ENCODE measurements around the gene IGF2R.
A peak's percentile ranks its signal among the peaks of the same experiment; 100 is the strongest.
"Not testable (repeated sequence)": the region's sequence is repeated elsewhere in the genome, so short reads cannot be mapped to it uniquely, and the experiment has no call there.

Gene IGF2R

GRCh38 chr6:159955945-159956361, 12.9 kb upstream of the IGF2R start:
- DNase-seq = no peak

- DNase-seq = no peak
These were observed 11.7 kb upstream of the IGF2R start for GRCh38 chr6:159957071-159957673.

- DNase-seq = no peak
These were observed 9.5 kb upstream of the IGF2R start for GRCh38 chr6:159959165-159959975.

GRCh38 chr6:159959976-159960384, 8.9 kb upstream of the IGF2R start:
- DNase-seq = no peak

- DNase-seq = no peak
These were observed 8.4 kb upstream of the IGF2R start for GRCh38 chr6:159960485-159960884.

- no peak for DNase-seq
These were observed 7.4 kb upstream of the IGF2R start for GRCh38 chr6:159961528-159961927.

GRCh38 chr6:159963111-159963510, 5.8 kb upstream of the IGF2R start:
- DNase-seq = no peak

- no peak for DNase-seq
These were observed 4.8 kb upstream of the IGF2R start for GRCh38 chr6:159964046-159964445.

- DNase-seq = no peak
These were observed 2.5 kb upstream of the IGF2R start for GRCh38 chr6:159966339-159966738.

GRCh38 chr6:159966981-159967380, 1.9 kb upstream of the IGF2R start:
- DNase-seq = no peak

GRCh38 chr6:159967621-159968020, 1.3 kb upstream of the IGF2R start:
- DNase-seq = not testable (repeated sequence)

GRCh38 chr6:159969204-159969912, 476 bp downstream of the IGF2R start:
- DNase-seq = peak; percentile 73

- DNase-seq = no peak
These were observed 1.0 kb downstream of the IGF2R start for GRCh38 chr6:159969921-159970320.

- no peak for DNase-seq
These were observed 1.8 kb downstream of the IGF2R start for GRCh38 chr6:159970659-159971063.

- DNase-seq = no peak
These were observed 2.7 kb downstream of the IGF2R start for GRCh38 chr6:159971341-159972178.

GRCh38 chr6:159972506-159973268, 3.8 kb downstream of the IGF2R start:
- no peak for DNase-seq

GRCh38 chr6:159973406-159973805, 4.5 kb downstream of the IGF2R start:
- no peak for DNase-seq

GRCh38 chr6:159973951-159974350, 5.1 kb downstream of the IGF2R start:
- no peak for DNase-seq

- no peak for DNase-seq
These were observed 6.0 kb downstream of the IGF2R start for GRCh38 chr6:159974932-159975331.

- no peak for DNase-seq
These were observed 7.9 kb downstream of the IGF2R start for GRCh38 chr6:159976686-159977254.

- no peak for DNase-seq
These were observed 8.5 kb downstream of the IGF2R start for GRCh38 chr6:159977255-159977903.

Measured in activated CD8-positive, alpha-beta memory T cell treated with anti-CD3 and anti-CD28 coated beads, Interleukin-2, amount 50 U/mL, for 48 hours (primary cell).